ENCODE measurements around the gene MGMT. TPM values are rescaled to one million over a fixed set of nuclear protein-coding genes. Genes with fewer than 3 reads are reported as not detected.

The MGMT gene
- polyA plus RNA-seq, 1 donor from 2014 or later, result 0.94 TPM

DNA sequence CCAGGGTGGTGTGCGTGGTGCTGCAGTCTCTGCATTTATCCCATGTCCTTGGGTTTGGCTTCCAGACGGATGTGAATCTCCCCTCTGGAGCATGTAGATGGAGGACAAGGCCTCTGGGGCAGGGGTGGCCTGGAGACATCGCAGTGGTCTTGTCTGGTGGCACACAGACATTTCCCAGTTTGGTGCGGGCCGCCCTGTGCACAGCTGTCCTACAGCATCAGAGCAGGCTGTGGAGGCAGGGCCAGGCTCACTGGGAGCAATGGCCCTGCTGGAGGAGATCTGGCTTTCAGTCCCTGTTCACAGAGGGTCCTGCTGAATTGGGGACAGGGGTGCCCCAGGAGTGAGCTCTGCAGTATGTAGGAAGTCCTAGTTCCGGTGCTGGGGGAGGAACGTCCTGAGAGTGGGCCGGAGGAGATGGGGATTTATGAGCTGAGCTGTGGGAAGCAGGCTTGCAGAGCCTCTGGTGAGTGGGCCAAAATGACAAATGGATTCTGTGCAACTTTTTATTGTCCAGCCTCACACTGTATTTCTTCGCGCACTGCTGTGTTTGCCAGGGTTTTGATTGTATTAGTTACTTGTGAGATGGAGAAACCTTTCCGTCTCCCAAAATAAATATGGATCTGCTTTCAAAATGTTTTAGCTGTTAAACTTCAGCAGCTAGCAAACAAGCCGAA, 40.3 kb downstream of the MGMT start:
- Histone ChIP-seq H2AFZ (ENCODE audit: low read depth, low read length) (no peak overlapping the region), H3K9me2 (ENCODE audit: insufficient read depth, low read length) (no peaks in the 10 kb centered on the region), H3K9me3 (ENCODE audit: low read length) (peaks cover 2% of the 10 kb centered on the region), H3K36me3 (ENCODE audit: insufficient read depth, low read length) (no peaks in the 10 kb centered on the region), H4K20me1 (ENCODE audit: insufficient read depth) (no peaks in the 10 kb centered on the region), H3K4me3 (ENCODE audit: low read length) (no peak overlapping the region), H3F3A (ENCODE audit: insufficient read depth, low read length, poor library complexity, severe bottlenecking) (no peaks in the 10 kb centered on the region), H3K4me2 (ENCODE audit: low read length) (no peak overlapping the region), H3K27me3 (ENCODE audit: insufficient read depth, low read depth, low read length) (no peaks in the 10 kb centered on the region), H3K27ac (ENCODE audit: low read length) (no peak overlapping the region), H3K9ac (ENCODE audit: low read length) (no peak overlapping the region), H3K79me2 (replicated peaks; ENCODE audit: insufficient read depth, low read length) (no peaks in the 10 kb centered on the region)
- TF ChIP-seq TAF1 (IDR thresholded peaks at IDR 0.05; ENCODE audit: low read depth) (no peak), EP300 (conservative IDR thresholded peaks at IDR 0.05; ENCODE audit: poor library complexity, severe bottlenecking) (no peak), POLR2AphosphoS5 (IDR thresholded peaks at IDR 0.05) (no peak), EZH2 (IDR thresholded peaks at IDR 0.05; ENCODE audit: borderline replicate concordance, insufficient read depth, low read length, poor library complexity, severe bottlenecking) (no peak), RAD21 (conservative IDR thresholded peaks at IDR 0.05) (no peak), SMC3 (conservative IDR thresholded peaks at IDR 0.05; ENCODE audit: poor library complexity) (no peak), MXI1 (conservative IDR thresholded peaks at IDR 0.05; ENCODE audit: poor library complexity, severe bottlenecking) (no peak)
- TF ChIP-seq, protein P1, sequence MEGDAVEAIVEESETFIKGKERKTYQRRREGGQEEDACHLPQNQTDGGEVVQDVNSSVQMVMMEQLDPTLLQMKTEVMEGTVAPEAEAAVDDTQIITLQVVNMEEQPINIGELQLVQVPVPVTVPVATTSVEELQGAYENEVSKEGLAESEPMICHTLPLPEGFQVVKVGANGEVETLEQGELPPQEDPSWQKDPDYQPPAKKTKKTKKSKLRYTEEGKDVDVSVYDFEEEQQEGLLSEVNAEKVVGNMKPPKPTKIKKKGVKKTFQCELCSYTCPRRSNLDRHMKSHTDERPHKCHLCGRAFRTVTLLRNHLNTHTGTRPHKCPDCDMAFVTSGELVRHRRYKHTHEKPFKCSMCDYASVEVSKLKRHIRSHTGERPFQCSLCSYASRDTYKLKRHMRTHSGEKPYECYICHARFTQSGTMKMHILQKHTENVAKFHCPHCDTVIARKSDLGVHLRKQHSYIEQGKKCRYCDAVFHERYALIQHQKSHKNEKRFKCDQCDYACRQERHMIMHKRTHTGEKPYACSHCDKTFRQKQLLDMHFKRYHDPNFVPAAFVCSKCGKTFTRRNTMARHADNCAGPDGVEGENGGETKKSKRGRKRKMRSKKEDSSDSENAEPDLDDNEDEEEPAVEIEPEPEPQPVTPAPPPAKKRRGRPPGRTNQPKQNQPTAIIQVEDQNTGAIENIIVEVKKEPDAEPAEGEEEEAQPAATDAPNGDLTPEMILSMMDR (IDR thresholded peaks at IDR 0.05; ENCODE audit: poor library complexity, severe bottlenecking), result no peak
- TF ChIP-seq, protein P2, sequence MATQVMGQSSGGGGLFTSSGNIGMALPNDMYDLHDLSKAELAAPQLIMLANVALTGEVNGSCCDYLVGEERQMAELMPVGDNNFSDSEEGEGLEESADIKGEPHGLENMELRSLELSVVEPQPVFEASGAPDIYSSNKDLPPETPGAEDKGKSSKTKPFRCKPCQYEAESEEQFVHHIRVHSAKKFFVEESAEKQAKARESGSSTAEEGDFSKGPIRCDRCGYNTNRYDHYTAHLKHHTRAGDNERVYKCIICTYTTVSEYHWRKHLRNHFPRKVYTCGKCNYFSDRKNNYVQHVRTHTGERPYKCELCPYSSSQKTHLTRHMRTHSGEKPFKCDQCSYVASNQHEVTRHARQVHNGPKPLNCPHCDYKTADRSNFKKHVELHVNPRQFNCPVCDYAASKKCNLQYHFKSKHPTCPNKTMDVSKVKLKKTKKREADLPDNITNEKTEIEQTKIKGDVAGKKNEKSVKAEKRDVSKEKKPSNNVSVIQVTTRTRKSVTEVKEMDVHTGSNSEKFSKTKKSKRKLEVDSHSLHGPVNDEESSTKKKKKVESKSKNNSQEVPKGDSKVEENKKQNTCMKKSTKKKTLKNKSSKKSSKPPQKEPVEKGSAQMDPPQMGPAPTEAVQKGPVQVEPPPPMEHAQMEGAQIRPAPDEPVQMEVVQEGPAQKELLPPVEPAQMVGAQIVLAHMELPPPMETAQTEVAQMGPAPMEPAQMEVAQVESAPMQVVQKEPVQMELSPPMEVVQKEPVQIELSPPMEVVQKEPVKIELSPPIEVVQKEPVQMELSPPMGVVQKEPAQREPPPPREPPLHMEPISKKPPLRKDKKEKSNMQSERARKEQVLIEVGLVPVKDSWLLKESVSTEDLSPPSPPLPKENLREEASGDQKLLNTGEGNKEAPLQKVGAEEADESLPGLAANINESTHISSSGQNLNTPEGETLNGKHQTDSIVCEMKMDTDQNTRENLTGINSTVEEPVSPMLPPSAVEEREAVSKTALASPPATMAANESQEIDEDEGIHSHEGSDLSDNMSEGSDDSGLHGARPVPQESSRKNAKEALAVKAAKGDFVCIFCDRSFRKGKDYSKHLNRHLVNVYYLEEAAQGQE (IDR thresholded peaks at IDR 0.05; ENCODE audit: borderline replicate concordance), result no peak

- no peak for TF ChIP-seq POLR2AphosphoS5 (IDR thresholded peaks at IDR 0.05)
- TF ChIP-seq EZH2 (IDR thresholded peaks at IDR 0.05; ENCODE audit: borderline replicate concordance, insufficient read depth, low read length, poor library complexity, severe bottlenecking), result no peak
- TF ChIP-seq EP300 (conservative IDR thresholded peaks at IDR 0.05; ENCODE audit: poor library complexity, severe bottlenecking), result no peak
- TF ChIP-seq, protein P2 (IDR thresholded peaks at IDR 0.05; ENCODE audit: borderline replicate concordance), result no peak
- TF ChIP-seq, protein P1 (IDR thresholded peaks at IDR 0.05; ENCODE audit: poor library complexity, severe bottlenecking), result no peak
- no peak for TF ChIP-seq SMC3 (conservative IDR thresholded peaks at IDR 0.05; ENCODE audit: poor library complexity)
- TF ChIP-seq RAD21 (conservative IDR thresholded peaks at IDR 0.05), result no peak
- no peak for TF ChIP-seq MXI1 (conservative IDR thresholded peaks at IDR 0.05; ENCODE audit: poor library complexity, severe bottlenecking)
- TF ChIP-seq TAF1 (IDR thresholded peaks at IDR 0.05; ENCODE audit: low read depth), result no peak
- no peak overlapping the region for H3K4me2 ChIP-seq (ENCODE audit: low read length)
- no peak overlapping the region for H3K9ac ChIP-seq (ENCODE audit: low read length)
- no peaks in the 10 kb centered on the region for H3K36me3 ChIP-seq (ENCODE audit: insufficient read depth, low read length)
- peaks cover 2% of the 10 kb centered on the region for H3K9me3 ChIP-seq (ENCODE audit: low read length)
- H2AFZ ChIP-seq (ENCODE audit: low read depth, low read length), result no peak overlapping the region
- no peaks in the 10 kb centered on the region for H3K79me2 ChIP-seq (replicated peaks; ENCODE audit: insufficient read depth, low read length)
- no peaks in the 10 kb centered on the region for H3K9me2 ChIP-seq (ENCODE audit: insufficient read depth, low read length)
- no peak overlapping the region for H3K27ac ChIP-seq (ENCODE audit: low read length)
- H3K27me3 ChIP-seq (ENCODE audit: insufficient read depth, low read depth, low read length), result no peaks in the 10 kb centered on the region
- H3K4me3 ChIP-seq (ENCODE audit: low read length), result no peak overlapping the region
- no peaks in the 10 kb centered on the region for H4K20me1 ChIP-seq (ENCODE audit: insufficient read depth)
- H3F3A ChIP-seq (ENCODE audit: insufficient read depth, low read length, poor library complexity, severe bottlenecking), result no peaks in the 10 kb centered on the region
Measured at GRCh38 chr10:129509155-129509554, 42.1 kb downstream of the MGMT start.

Measured in neural cell (in vitro differentiated cells).